Endothelial cell of umbilical vein (primary cell): Measurements from ENCODE around the gene CMTR2. TPM values are rescaled to one million over a fixed set of nuclear protein-coding genes. Genes with fewer than 3 reads are reported as not detected.

Experiments
- BruUV-seq: library from RNA; stranded (reverse); fragments of 400-500 nt; replicated peaks from 2 replicates; lab custom pipeline; 2021; lab: Mats Ljungman, UMichigan
- CTCF ChIA-PET: fragments of 300-600, 350-600 bp; sonication (Branson Sonifier 250); formaldehyde crosslinking; loops from one replicate; lab custom pipeline; 2021; ENCODE audit warnings: antibody characterized with exemption, inconsistent platforms; lab: Charles Lee
- POLR2A ChIA-PET: fragments of 300-600, 350-600 bp; sonication (Branson Sonifier 250); formaldehyde crosslinking; loops from one replicate; lab custom pipeline; 2021; ENCODE audit warnings: antibody characterized with exemption, inconsistent platforms; lab: Charles Lee
- DNase-seq: peaks from one replicate; pipeline ENCODE4 v3.0.0-alpha.2; 2011; ENCODE audit warnings: low read depth, low spot score
- FAIRE-seq: peaks from 2 replicates; lab custom pipeline; 2011; peaks lifted over from hg19 to GRCh38; lab: Jason Lieb, UNC
- H2AFZ ChIP-seq: 2 replicates; pipeline ENCODE4 v1.6.0; 2012; ENCODE audit warnings: low read depth, low read length, control low read depth, inconsistent platforms
- H3K27ac ChIP-seq: 2 replicates; pipeline ENCODE4 v1.5.1; 2011; ENCODE audit warnings: low read depth, mild to moderate bottlenecking, control low read depth, low read length, moderate library complexity; ENCODE audit not compliant: insufficient read depth
- H3K27me3 ChIP-seq, 2 experiments: 2 replicates each; pipeline versions ENCODE4 v1.6.0 to v1.6.1; 2011; ENCODE audit warnings: low read length in 2 of 2, mixed read lengths in 1 of 2; ENCODE audit not compliant: control insufficient read depth in 2 of 2, insufficient read depth in 2 of 2
- H3K36me3 ChIP-seq, 2 experiments: 2 replicates in 1 of 2; 3 replicates in 1 of 2; pipeline ENCODE4 v1.5.1; 2011; ENCODE audit warnings: low read length in 2 of 2, mild to moderate bottlenecking in 1 of 2, moderate library complexity in 1 of 2; ENCODE audit not compliant: control insufficient read depth in 2 of 2, insufficient read depth in 2 of 2; ENCODE audit errors: extremely low read depth in 1 of 2
- H3K4me1 ChIP-seq: 3 replicates; pipeline ENCODE4 v1.5.1; 2011; ENCODE audit warnings: mild to moderate bottlenecking, low read length; ENCODE audit not compliant: control insufficient read depth, insufficient read depth; ENCODE audit errors: extremely low read depth
- H3K4me2 ChIP-seq: 2 replicates; pipeline ENCODE4 v1.6.1; 2011; ENCODE audit warnings: low read length, control low read depth, mixed read lengths; ENCODE audit not compliant: insufficient read depth
- H3K4me3 ChIP-seq, 3 experiments: fragments of 200-600 bp in 1 of 3; sonication (generic), shearing (Covaris generic) in 1 of 3; replicated peaks in 1 of 3; 2 replicates each; pipeline ENCODE4 v1.5.1; 2011 to 2016; ENCODE audit warnings: control low read depth in 3 of 3, low read length in 3 of 3, mild to moderate bottlenecking in 2 of 3, inconsistent platforms in 1 of 3, low read depth in 1 of 3, moderate library complexity in 1 of 3; ENCODE audit not compliant: insufficient read depth in 1 of 3
- H3K79me2 ChIP-seq: 2 replicates; pipeline ENCODE4 v1.6.0; 2012; ENCODE audit warnings: low read length, inconsistent platforms; ENCODE audit not compliant: control insufficient read depth, insufficient read depth
- H3K9ac ChIP-seq: replicated peaks from 2 replicates; pipeline ENCODE3; 2011; ENCODE audit warnings: low read length, control low read depth; ENCODE audit not compliant: insufficient read depth; ENCODE audit errors: extremely low read depth
- H3K9me1 ChIP-seq: replicated peaks from 3 replicates; pipeline ENCODE4 v1.6.0; 2011; ENCODE audit warnings: mild to moderate bottlenecking, low read length; ENCODE audit not compliant: control insufficient read depth, insufficient read depth; ENCODE audit errors: extremely low read depth
- H3K9me3 ChIP-seq: replicated peaks from 2 replicates; pipeline ENCODE4 v1.5.1; 2012; ENCODE audit warnings: low read length, inconsistent platforms; ENCODE audit not compliant: control insufficient read depth, insufficient read depth
- H4K20me1 ChIP-seq: replicated peaks from 2 replicates; pipeline ENCODE3; 2011; ENCODE audit warnings: mild to moderate bottlenecking, low read length; ENCODE audit not compliant: control insufficient read depth, insufficient read depth; ENCODE audit errors: extremely low read depth
- EZH2 ChIP-seq: IDR thresholded peaks from 2 replicates; pipeline ENCODE4 v1.6.1; 2012; ENCODE audit warnings: borderline replicate concordance, low read depth, mild to moderate bottlenecking, moderate library complexity, low read length, inconsistent platforms; ENCODE audit not compliant: severe bottlenecking
- FOS ChIP-seq: IDR thresholded peaks from 2 replicates; pipeline ENCODE4 v1.6.1; 2011; ENCODE audit warnings: mild to moderate bottlenecking, low read length, moderate library complexity, borderline replicate concordance; ENCODE audit not compliant: insufficient read depth
- GATA2 ChIP-seq: IDR thresholded peaks from 2 replicates; pipeline ENCODE4 v1.7.0; 2011; ENCODE audit warnings: low read depth, mild to moderate bottlenecking, moderate library complexity, mixed read lengths, low read length; ENCODE audit not compliant: insufficient read length, insufficient read depth
- JUN ChIP-seq: IDR thresholded peaks from 2 replicates; pipeline ENCODE4 v1.6.1; 2011; ENCODE audit warnings: borderline replicate concordance, low read depth; ENCODE audit not compliant: insufficient read length, insufficient read depth
- MYC ChIP-seq: IDR thresholded peaks from one replicate; pipeline ENCODE4 v1.6.1; 2011; ENCODE audit warnings: mild to moderate bottlenecking, low read depth, low read length
- POLR2A ChIP-seq: IDR thresholded peaks from 2 replicates; pipeline ENCODE4 v1.6.1; 2012; ENCODE audit warnings: low read depth, mild to moderate bottlenecking, control low read depth, low read length
- POLR2AphosphoS5 ChIP-seq: IDR thresholded peaks from 2 replicates; pipeline ENCODE4 v1.6.1; 2012; ENCODE audit warnings: low read depth, mild to moderate bottlenecking, control low read depth, low read length, moderate library complexity; ENCODE audit not compliant: insufficient read depth
- dilution Hi-C: fragments of 300-500 bp; cut with MboI; formaldehyde crosslinking; loops from one replicate; pipeline ENCODE4 v1.15.0; 2019; ENCODE audit warnings: low sequenced_read_pairs; ENCODE audit not compliant: extremely low pct_ligation_motif_present
- intact Hi-C: fragments of 100-400 bp; cut with micrococcal nuclease; formaldehyde crosslinking; loops from one replicate; pipeline ENCODE4 v1.10.0; 2022
- polyA plus RNA-seq, 4 experiments: library from polyadenylated mRNA; depleted of rRNA in 3 of 4; stranded (reverse) in 3 of 4; unstranded in 1 of 4; fragments of >200 nt; gene quantifications; 2 replicates each; pipeline versions ENCODE4 v1.2.1 to v1.2.3, GENCODE V29; 2011 to 2012; ENCODE audit warnings: missing spikeins in 1 of 4
- total RNA-seq: library from RNA; stranded (reverse); gene quantifications from 2 replicates; pipeline ENCODE4 v1.2.3, GENCODE V29; 2021
- TF ChIP-seq, protein P1 (sequence below): IDR thresholded peaks from 2 replicates; pipeline ENCODE4 v1.6.1; 2011; ENCODE audit not compliant: insufficient read depth, insufficient read length
- TF ChIP-seq, protein P2 (sequence below), 2 donors: IDR thresholded peaks; 1 replicate in 1 of 2; 2 replicates in 1 of 2; pipeline ENCODE4 v1.5.1; 2011; ENCODE audit warnings: low read length in 2 of 2, mild to moderate bottlenecking in 2 of 2, moderate library complexity in 2 of 2, control low read depth in 1 of 2, inconsistent platforms in 1 of 2, low read depth in 1 of 2; ENCODE audit not compliant: insufficient read depth in 1 of 2; ENCODE audit errors: extremely low read depth in 1 of 2

The CMTR2 gene
- total and polyA plus RNA-seq, 2 donors (not counting 3 experiments of a cell fraction or from before 2014, with no cell fraction given) = 11.6 to 18.8 TPM

DNA sequence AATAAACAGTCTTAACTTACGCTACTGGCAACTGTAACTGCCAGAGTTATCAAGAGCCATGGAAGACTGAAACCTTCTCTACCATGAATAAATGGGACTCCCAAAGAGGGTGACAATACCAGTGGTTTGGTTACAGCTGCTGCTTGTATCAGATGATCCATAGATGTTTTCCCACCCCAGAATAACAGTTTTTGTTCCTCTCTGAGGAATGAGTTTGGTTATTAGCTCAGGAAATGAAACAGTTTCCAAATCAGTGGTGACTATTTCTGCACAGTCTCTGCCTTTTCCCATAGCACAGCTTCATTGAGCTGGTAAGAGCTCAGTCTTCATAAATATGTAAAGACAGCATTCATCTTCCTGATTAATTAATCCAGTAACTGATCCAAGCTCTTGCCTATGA is 44.7 kb downstream of the CMTR2 start:
- no peaks in the 10 kb centered on the region for H3K4me1 ChIP-seq
- ChIA-PET CTCF (interaction anchor here (1.3 kb wide), 1 partner anchor 67 kb away, joined by 4 read pairs; no protein-coding TSS in a partner anchor), POLR2A (no interaction called here)
- no peaks in the 10 kb centered on the region for H4K20me1 ChIP-seq
- no peaks in the 10 kb centered on the region for H3K79me2 ChIP-seq
- H3K4me3 ChIP-seq = no peak overlapping the region
- H3K9me3 ChIP-seq = no peaks in the 10 kb centered on the region
- no peaks in the 10 kb centered on the region for H3K36me3 ChIP-seq
- H3K27ac ChIP-seq = no peak overlapping the region
- intact Hi-C loops (no loop called here), dilution Hi-C loops (no loop called here)
- DNase-seq (no peak), FAIRE-seq (no peak)
- no peak overlapping the region for H3K9ac ChIP-seq
- H2AFZ ChIP-seq = no peak overlapping the region
- H3K9me1 ChIP-seq = no peaks in the 10 kb centered on the region
- H3K4me2 ChIP-seq = no peak overlapping the region
- TF ChIP-seq JUN = no peak
- no peak for TF ChIP-seq POLR2AphosphoS5
- no peak for TF ChIP-seq FOS
- TF ChIP-seq, protein P1, sequence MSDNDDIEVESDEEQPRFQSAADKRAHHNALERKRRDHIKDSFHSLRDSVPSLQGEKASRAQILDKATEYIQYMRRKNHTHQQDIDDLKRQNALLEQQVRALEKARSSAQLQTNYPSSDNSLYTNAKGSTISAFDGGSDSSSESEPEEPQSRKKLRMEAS = no peak
- TF ChIP-seq MYC = no peak
- TF ChIP-seq GATA2 = no peak
- no peak for TF ChIP-seq POLR2A
- TF ChIP-seq, protein P2, sequence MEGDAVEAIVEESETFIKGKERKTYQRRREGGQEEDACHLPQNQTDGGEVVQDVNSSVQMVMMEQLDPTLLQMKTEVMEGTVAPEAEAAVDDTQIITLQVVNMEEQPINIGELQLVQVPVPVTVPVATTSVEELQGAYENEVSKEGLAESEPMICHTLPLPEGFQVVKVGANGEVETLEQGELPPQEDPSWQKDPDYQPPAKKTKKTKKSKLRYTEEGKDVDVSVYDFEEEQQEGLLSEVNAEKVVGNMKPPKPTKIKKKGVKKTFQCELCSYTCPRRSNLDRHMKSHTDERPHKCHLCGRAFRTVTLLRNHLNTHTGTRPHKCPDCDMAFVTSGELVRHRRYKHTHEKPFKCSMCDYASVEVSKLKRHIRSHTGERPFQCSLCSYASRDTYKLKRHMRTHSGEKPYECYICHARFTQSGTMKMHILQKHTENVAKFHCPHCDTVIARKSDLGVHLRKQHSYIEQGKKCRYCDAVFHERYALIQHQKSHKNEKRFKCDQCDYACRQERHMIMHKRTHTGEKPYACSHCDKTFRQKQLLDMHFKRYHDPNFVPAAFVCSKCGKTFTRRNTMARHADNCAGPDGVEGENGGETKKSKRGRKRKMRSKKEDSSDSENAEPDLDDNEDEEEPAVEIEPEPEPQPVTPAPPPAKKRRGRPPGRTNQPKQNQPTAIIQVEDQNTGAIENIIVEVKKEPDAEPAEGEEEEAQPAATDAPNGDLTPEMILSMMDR (IDR thresholded peaks at IDR 0.05; ENCODE audit: extremely low read depth in 1 of 2, insufficient read depth in 1 of 2, low read depth in 1 of 2, low read length in 2 of 2) = no peak
- TF ChIP-seq EZH2 = no peak
- no peaks in the 10 kb centered on the region for H3K27me3 ChIP-seq
- BruUV-seq = no TSS peak
